Naive B cell (primary cell): ENCODE results near the gene SERPINB12. TPM values are rescaled to one million over a fixed set of nuclear protein-coding genes. Genes with fewer than 3 reads are reported as not detected.

Experiments
- ATAC-seq, 2 donors: fragments of 150-1000 bp; cut with Tn5 transposase; 2 replicates each; pipeline ENCODE4 v1.10.0; 2021; ENCODE audit warnings: low read depth in 2 of 2, mild to moderate bottlenecking in 2 of 2, moderate library complexity in 2 of 2
- DNase-seq: peaks from one replicate; pipeline ENCODE4 v3.0.0; 2022
- H3K27ac Mint-ChIP-seq, 6 donors: one replicate each; pipeline ENCODE4 v1.8.0; 2020 to 2022; ENCODE audit warnings: mild to moderate bottlenecking in 6 of 6, mixed read lengths in 6 of 6, moderate library complexity in 5 of 6, inconsistent platforms in 2 of 6
- H3K27me3 Mint-ChIP-seq, 3 donors: one replicate each; pipeline ENCODE4 v1.8.0; 2021 to 2022; ENCODE audit warnings: mixed read lengths in 3 of 3, mild to moderate bottlenecking in 1 of 3
- H3K36me3 Mint-ChIP-seq, 2 donors: one replicate each; pipeline ENCODE4 v1.8.0; 2020 to 2022; ENCODE audit warnings: mixed read lengths in 2 of 2, inconsistent platforms in 1 of 2, mild to moderate bottlenecking in 1 of 2
- H3K4me1 Mint-ChIP-seq, 3 donors: one replicate each; pipeline ENCODE4 v1.8.0; 2020 to 2022; ENCODE audit warnings: mixed read lengths in 3 of 3, inconsistent platforms in 1 of 3, mild to moderate bottlenecking in 1 of 3, moderate library complexity in 1 of 3
- H3K4me3 Mint-ChIP-seq, 8 donors: one replicate each; pipeline ENCODE4 v1.8.0; 2020 to 2022; ENCODE audit warnings: mild to moderate bottlenecking in 8 of 8, mixed read lengths in 8 of 8, moderate library complexity in 8 of 8, inconsistent platforms in 2 of 8
- H3K9me3 Mint-ChIP-seq, 7 donors: one replicate each; pipeline ENCODE4 v1.8.0; 2020 to 2022; ENCODE audit warnings: mixed read lengths in 7 of 7, mild to moderate bottlenecking in 5 of 7, inconsistent platforms in 2 of 7, moderate library complexity in 1 of 7
- polyA plus RNA-seq, 6 donors: library from polyadenylated mRNA; unstranded; fragments of 300-500 nt; fragmentation: Illumina TruSeq; gene quantifications; one replicate each; pipeline ENCODE4 v1.2.3, GENCODE V29; 2021; ENCODE audit warnings: low read depth in 6 of 6

Gene SERPINB12, protein sequence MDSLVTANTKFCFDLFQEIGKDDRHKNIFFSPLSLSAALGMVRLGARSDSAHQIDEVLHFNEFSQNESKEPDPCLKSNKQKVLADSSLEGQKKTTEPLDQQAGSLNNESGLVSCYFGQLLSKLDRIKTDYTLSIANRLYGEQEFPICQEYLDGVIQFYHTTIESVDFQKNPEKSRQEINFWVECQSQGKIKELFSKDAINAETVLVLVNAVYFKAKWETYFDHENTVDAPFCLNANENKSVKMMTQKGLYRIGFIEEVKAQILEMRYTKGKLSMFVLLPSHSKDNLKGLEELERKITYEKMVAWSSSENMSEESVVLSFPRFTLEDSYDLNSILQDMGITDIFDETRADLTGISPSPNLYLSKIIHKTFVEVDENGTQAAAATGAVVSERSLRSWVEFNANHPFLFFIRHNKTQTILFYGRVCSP
- not detected for polyA plus RNA-seq

- Mint-ChIP-seq H3K9me3 (no peaks in the 10 kb centered on the region), H3K4me3 (no peak within 1 kb of the TSS), H3K27ac (no peak within 1 kb of the TSS), H3K36me3 (no peaks in the 10 kb centered on the region), H3K4me1 (no peaks in the 10 kb centered on the region), H3K27me3 (peaks cover 16 to 33% (median 17%) of the 10 kb centered on the region in 3 donors)
- ATAC-seq (no peak), DNase-seq (no peak)
Measured at GRCh38 chr18:63542069-63542468, at the start of gene SERPINB12. Gene SERPINB12 (plus strand): TSS chr18:63542369. CDS start chr18:63556160, 13,791 bp downstream.

DNA sequence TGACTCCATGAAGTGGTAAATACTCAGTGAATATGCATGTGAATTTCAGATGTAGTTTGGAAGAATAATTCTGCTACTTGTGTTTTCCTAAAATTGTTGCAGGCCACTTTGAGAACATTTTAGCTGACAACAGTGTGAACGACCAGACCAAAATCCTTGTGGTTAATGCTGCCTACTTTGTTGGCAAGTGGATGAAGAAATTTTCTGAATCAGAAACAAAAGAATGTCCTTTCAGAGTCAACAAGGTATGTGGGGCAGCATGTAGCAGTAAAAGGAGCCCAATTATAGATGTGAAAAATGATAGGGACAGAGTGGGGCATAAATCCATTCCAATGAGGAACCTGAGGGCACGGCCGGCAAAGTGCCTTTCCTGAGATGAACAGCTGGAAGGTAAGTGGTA is 49.3 kb upstream of the SERPINB12 start:
- Mint-ChIP-seq H3K4me1 (no peaks in the 10 kb centered on the region), H3K9me3 (peaks cover 0 to 2% (median 0%) of the 10 kb centered on the region in 7 donors), H3K4me3 (no peak overlapping the region), H3K36me3 (no peaks in the 10 kb centered on the region), H3K27ac (no peak overlapping the region), H3K27me3 (no peaks in the 10 kb centered on the region)
- ATAC-seq (no peak), DNase-seq (no peak)

DNA sequence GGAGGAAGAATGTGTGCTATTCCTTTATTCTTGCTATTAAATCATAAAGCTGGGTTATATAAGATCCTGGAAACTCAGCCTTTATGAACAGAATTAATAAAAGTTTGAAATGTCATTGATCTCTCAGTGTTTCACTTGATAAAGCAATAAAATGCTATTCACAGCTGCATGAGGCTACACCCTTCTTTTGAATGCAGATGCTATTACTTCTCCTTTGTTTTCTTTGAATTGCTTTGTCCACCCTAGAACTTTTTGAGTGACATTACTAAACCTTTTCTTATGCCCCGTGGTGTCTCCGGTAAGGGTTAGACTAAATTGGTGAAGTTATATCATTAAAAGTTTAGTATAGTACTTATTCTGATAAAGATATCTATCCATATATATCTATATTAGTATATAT is 46.5 kb upstream of the SERPINB12 start:
- no peak for ATAC-seq
- H3K27ac Mint-ChIP-seq = no peak overlapping the region
- H3K27me3 Mint-ChIP-seq = no peaks in the 10 kb centered on the region
- no peaks in the 10 kb centered on the region for H3K4me1 Mint-ChIP-seq
- no peaks in the 10 kb centered on the region for H3K9me3 Mint-ChIP-seq
- H3K36me3 Mint-ChIP-seq = no peaks in the 10 kb centered on the region
- H3K4me3 Mint-ChIP-seq = no peak overlapping the region
- no peak for DNase-seq

- Mint-ChIP-seq H3K4me3 (no peak overlapping the region), H3K27ac (no peak overlapping the region), H3K27me3 (peaks cover 21 to 42% (median 36%) of the 10 kb centered on the region in 3 donors), H3K9me3 (no peaks in the 10 kb centered on the region), H3K36me3 (no peaks in the 10 kb centered on the region), H3K4me1 (no peaks in the 10 kb centered on the region)
- DNase-seq (peak; percentile 11), ATAC-seq (peak in 1 of 2 donors; percentile 30)
Measured at GRCh38 chr18:63505566-63506335, 36.4 kb upstream of the SERPINB12 start.

DNA sequence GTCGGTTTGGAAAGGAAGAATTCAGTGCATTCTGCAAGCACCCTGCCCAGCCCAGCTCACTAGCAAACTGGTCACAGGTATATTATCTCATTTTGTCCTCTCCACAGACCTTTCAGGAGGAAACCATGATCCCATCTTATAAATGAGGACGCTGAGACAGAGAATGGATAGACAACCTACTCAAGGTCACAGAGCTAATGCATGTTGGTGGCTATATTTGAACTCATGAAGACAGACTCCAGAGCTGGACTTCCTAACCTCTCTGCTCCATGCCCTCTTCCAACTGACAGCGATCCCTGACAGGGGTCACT is 35.9 kb upstream of the SERPINB12 start:
- H3K4me3 Mint-ChIP-seq = no peak overlapping the region
- H3K9me3 Mint-ChIP-seq = no peaks in the 10 kb centered on the region
- peaks cover 21 to 47% (median 42%) of the 10 kb centered on the region in 3 donors for H3K27me3 Mint-ChIP-seq
- H3K36me3 Mint-ChIP-seq = no peaks in the 10 kb centered on the region
- H3K4me1 Mint-ChIP-seq = no peaks in the 10 kb centered on the region
- ATAC-seq (no peak), DNase-seq (no peak)
- no peak overlapping the region for H3K27ac Mint-ChIP-seq

- H3K36me3 Mint-ChIP-seq = no peaks in the 10 kb centered on the region
- DNase-seq = no peak
- H3K9me3 Mint-ChIP-seq = no peaks in the 10 kb centered on the region
- no peak overlapping the region for H3K4me3 Mint-ChIP-seq
- no peak for ATAC-seq
- H3K27me3 Mint-ChIP-seq = peaks cover 21 to 63% (median 50%) of the 10 kb centered on the region in 3 donors
- H3K27ac Mint-ChIP-seq = no peak overlapping the region
- no peaks in the 10 kb centered on the region for H3K4me1 Mint-ChIP-seq
Measured at GRCh38 chr18:63508596-63508995, 33.6 kb upstream of the SERPINB12 start.

- ATAC-seq (no peak), DNase-seq (no peak)
- Mint-ChIP-seq H3K36me3 (no peaks in the 10 kb centered on the region), H3K27ac (no peak overlapping the region), H3K4me3 (no peak overlapping the region), H3K27me3 (peaks cover 11 to 61% (median 43%) of the 10 kb centered on the region in 3 donors), H3K4me1 (no peaks in the 10 kb centered on the region), H3K9me3 (no peaks in the 10 kb centered on the region)
Measured at GRCh38 chr18:63511285-63511684, 30.9 kb upstream of the SERPINB12 start.

GRCh38 chr18:63514326-63514725 is 27.8 kb upstream of the SERPINB12 start:
- Mint-ChIP-seq H3K9me3 (no peaks in the 10 kb centered on the region), H3K36me3 (no peaks in the 10 kb centered on the region), H3K27ac (no peak overlapping the region), H3K4me3 (no peak overlapping the region), H3K27me3 (peaks cover 5 to 49% (median 33%) of the 10 kb centered on the region in 3 donors), H3K4me1 (peaks cover 0 to 5% (median 0%) of the 10 kb centered on the region in 3 donors)
- no peak for ATAC-seq
- no peak for DNase-seq

DNA sequence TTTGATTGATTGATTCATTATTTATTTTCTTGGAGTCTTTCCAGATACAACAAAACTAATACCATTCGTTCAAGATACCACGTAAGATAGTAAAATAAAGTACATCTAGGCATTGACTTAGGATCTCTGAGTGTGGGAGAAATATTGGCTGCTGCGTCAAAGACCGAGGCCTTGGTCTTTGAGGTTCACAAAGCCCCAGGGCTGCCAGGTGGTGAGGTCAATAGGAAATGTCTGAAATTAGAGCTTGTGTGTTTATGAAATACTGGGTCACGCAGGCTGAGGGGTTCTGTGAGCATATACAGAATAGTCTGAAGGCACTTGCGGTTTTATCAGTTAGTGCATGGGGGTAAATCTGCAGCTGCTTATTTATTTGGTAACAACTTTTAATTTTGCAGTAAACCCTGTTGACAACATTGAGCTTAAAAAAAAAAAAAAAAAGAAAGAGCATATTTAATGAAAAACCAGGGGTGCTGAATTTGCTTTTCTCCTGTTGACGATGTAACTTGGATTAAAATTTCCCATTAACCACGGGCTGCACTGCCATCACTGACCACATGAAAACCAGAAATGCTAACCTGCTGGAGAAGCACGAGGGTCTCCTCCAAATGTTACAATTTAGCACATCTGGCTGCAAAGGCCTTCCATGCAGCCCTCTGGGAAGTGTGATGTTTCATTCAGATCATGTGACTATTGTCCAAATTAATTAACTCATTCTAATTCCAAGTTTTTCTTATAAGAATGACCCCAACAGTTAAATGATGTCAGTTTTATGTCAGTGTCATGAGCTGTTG is 27.1 kb upstream of the SERPINB12 start:
- DNase-seq = no peak
- no peak overlapping the region for H3K27ac Mint-ChIP-seq
- peaks cover 5 to 49% (median 30%) of the 10 kb centered on the region in 3 donors for H3K27me3 Mint-ChIP-seq

GRCh38 chr18:63515801-63516200 is 26.4 kb upstream of the SERPINB12 start:
- Mint-ChIP-seq H3K4me1 (peaks cover 0 to 5% (median 0%) of the 10 kb centered on the region in 3 donors), H3K9me3 (no peaks in the 10 kb centered on the region), H3K36me3 (no peaks in the 10 kb centered on the region), H3K27ac (no peak overlapping the region), H3K4me3 (no peak overlapping the region), H3K27me3 (peaks cover 5 to 48% (median 23%) of the 10 kb centered on the region in 3 donors)
- no peak for DNase-seq
- ATAC-seq = no peak

More for the DNA sequence above, 27.1 kb upstream of the SERPINB12 start:
- no peak for ATAC-seq
- Mint-ChIP-seq H3K36me3 (no peaks in the 10 kb centered on the region), H3K9me3 (no peaks in the 10 kb centered on the region), H3K4me1 (peaks cover 0 to 5% (median 0%) of the 10 kb centered on the region in 3 donors), H3K4me3 (no peak overlapping the region)

DNA sequence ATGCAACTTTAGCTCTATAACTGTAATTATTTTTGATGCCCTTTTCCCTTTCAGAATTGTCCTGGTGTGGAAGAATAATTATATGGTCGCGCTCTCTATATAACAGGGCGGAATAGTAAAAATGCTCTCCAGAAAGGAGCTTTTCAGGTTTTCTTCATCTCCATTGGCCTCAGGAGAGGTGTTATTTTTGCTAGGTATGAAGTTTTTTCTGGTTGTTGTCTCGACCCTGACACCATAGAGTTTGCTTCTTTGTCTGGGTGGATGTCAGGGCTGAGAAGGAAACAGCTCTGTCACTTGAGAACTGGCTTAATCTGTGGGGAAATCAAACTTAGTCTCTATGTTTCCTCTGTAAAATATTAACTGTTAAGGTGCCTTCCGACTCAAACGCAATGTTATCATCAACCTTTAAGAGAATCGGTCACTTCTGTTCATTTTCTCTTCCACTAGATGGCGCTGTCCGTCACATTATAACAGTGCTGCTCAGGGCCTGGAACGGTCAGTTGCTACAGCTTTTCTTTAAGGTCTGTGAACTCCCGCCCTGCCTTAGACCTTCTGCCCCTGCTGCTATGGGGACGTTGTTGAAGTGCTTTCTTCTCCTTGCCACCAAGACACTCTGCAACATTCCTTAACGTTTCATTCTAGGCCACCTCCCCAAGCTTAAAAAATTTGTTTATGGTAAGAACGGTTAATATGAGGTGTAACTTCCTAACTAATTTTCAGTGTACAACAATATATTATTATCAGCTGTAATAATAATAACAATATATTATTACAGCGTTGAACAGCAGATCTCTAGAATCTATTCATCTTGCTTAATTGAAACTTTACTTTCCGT is 23.8 kb upstream of the SERPINB12 start:
- Mint-ChIP-seq H3K4me1 (peaks cover 0 to 5% (median 0%) of the 10 kb centered on the region in 3 donors), H3K27me3 (peaks cover 9 to 32% (median 24%) of the 10 kb centered on the region in 3 donors), H3K27ac (no peak overlapping the region)

DNA sequence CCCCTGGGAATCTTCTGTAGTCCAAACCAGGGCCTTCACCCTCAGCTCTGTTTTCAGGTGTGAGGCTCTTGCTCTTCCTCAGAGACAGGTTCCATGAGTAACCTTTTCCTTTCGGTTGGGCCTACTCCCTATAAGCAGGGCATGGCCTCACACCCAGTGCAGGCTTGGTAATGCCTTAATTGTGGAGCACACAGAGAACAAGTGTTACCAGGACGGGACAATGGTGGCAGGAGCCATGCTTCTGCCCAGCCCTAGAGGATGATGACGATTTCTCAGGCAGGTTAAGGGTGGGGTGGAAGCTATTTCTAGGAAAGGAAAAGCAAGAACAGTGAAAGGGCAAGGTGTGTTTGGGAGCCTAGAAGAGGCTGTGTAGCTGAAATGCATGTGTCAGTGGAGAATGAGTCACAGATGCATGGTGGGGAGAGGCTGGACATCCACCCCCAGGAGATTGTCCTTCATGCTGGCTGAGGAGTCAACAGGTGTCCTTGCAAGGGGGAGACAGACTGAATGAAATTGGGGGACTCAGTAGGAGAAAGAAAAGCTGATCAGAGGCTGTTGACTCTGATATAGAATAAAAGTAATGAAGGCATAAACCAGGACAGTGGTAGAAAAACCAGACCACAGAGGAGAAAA is 22.0 kb upstream of the SERPINB12 start:
- Mint-ChIP-seq H3K4me1 (peaks cover 0 to 5% (median 0%) of the 10 kb centered on the region in 3 donors), H3K27ac (no peak overlapping the region), H3K36me3 (no peaks in the 10 kb centered on the region)

More for the DNA sequence above, 23.8 kb upstream of the SERPINB12 start:
- peak; percentile 43 for DNase-seq
- ATAC-seq = peak; percentile 71 to 83
- H3K36me3 Mint-ChIP-seq = no peaks in the 10 kb centered on the region
- H3K9me3 Mint-ChIP-seq = no peaks in the 10 kb centered on the region
- H3K4me3 Mint-ChIP-seq = no peak overlapping the region

More for the DNA sequence above, 22.0 kb upstream of the SERPINB12 start:
- Mint-ChIP-seq H3K4me3 (peak overlapping the region in 1 of 8 donors; percentile 2), H3K27me3 (peaks cover 12 to 30% (median 20%) of the 10 kb centered on the region in 3 donors), H3K9me3 (no peaks in the 10 kb centered on the region)
- DNase-seq = no peak
- no peak for ATAC-seq
